Brain pericyte (primary cell): ENCODE measurements around the gene PRCD.
A peak's percentile ranks its signal among the peaks of the same experiment; 100 is the strongest.
"Not testable (repeated sequence)": the region's sequence is repeated elsewhere in the genome, so short reads cannot be mapped to it uniquely, and the experiment has no call there.

ENCODE experiments used
- DNase-seq: peaks from one replicate; pipeline ENCODE4 v3.0.0-alpha.2; 2012; ENCODE audit warnings: low read depth, low spot score

The PRCD gene

GRCh38 chr17:76527430-76528111, 12.3 kb upstream of the PRCD start:
- peak; percentile 76 for DNase-seq

GRCh38 chr17:76528156-76528527, 11.7 kb upstream of the PRCD start:
- no peak for DNase-seq

GRCh38 chr17:76528528-76529223, 11.2 kb upstream of the PRCD start:
- no peak for DNase-seq

- DNase-seq, result peak; percentile 96
These were observed 10.4 kb upstream of the PRCD start for GRCh38 chr17:76529224-76530094.

- peak; percentile 93 for DNase-seq
These were observed 9.6 kb upstream of the PRCD start for GRCh38 chr17:76530095-76530723.

GRCh38 chr17:76530811-76531485, 8.9 kb upstream of the PRCD start:
- DNase-seq, result no peak

- DNase-seq, result no peak
These were observed 8.3 kb upstream of the PRCD start for GRCh38 chr17:76531486-76532038.

- DNase-seq, result no peak
These were observed 7.7 kb upstream of the PRCD start for GRCh38 chr17:76532072-76532651.

GRCh38 chr17:76533640-76534359, 6.0 kb upstream of the PRCD start:
- DNase-seq, result not testable (repeated sequence)

- DNase-seq, result no peak
These were observed 4.8 kb upstream of the PRCD start for GRCh38 chr17:76534831-76535732.

GRCh38 chr17:76535788-76536510, 3.9 kb upstream of the PRCD start:
- DNase-seq, result no peak

- no peak for DNase-seq
These were observed 3.1 kb upstream of the PRCD start for GRCh38 chr17:76536511-76537287.

- no peak for DNase-seq
These were observed 2.6 kb upstream of the PRCD start for GRCh38 chr17:76537288-76537577.

GRCh38 chr17:76537578-76538280, 2.1 kb upstream of the PRCD start, which contains the start of gene CYGB:
Gene CYGB, minus strand, starts transcription at chr17:76537709. Its CDS starts 167 bp downstream, at chr17:76537542.
- no peak for DNase-seq

GRCh38 chr17:76538281-76538931, 1.4 kb upstream of the PRCD start:
- DNase-seq, result no peak

- DNase-seq, result no peak
These were observed 788 bp upstream of the PRCD start for GRCh38 chr17:76538941-76539570.
